ENCODE results near the gene TMTC4. TPM values are rescaled to one million over a fixed set of nuclear protein-coding genes. Genes with fewer than 3 reads are reported as not detected.

Gene TMTC4
- total RNA-seq, 6 experiments from 2014 or later = 4.9 to 9.0 (median 8.0) TPM

DNA sequence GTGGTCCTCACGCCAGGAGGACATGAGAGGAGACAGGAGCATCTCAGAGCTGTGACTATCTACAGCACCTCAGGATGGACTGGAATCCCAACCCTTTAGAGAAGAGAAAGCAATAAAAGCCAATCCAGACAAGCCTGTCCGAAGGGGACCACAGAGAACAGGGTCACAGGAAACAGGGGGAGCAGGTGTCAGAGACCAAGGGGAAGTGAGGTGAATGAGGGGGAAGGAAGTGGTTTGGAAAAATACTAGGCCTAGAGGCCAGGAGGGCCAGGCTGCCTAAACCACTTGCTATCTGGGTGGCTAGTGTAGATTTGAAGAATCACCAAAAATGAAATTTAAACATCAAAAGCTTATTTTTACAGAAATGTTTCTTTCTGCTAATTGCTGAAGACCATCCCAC, 16.2 kb downstream of the TMTC4 start:
- Mint-ChIP-seq H3K27ac (no peak overlapping the region), H3K4me3 (no peak overlapping the region), H3K4me1 (ENCODE audit: low read depth) (no peaks in the 10 kb centered on the region), H3K36me3 (ENCODE audit: low read depth) (peaks cover 6% of the 10 kb centered on the region; the same call in 1 of the 2 replicates), H3K27me3 (ENCODE audit: insufficient read depth) (peaks cover 3% of the 10 kb centered on the region), H3K9me3 (no peaks in the 10 kb centered on the region)
- TF ChIP-seq CTCF (IDR thresholded peaks at IDR 0.05) = no peak
- DNase-seq = no peak

DNA sequence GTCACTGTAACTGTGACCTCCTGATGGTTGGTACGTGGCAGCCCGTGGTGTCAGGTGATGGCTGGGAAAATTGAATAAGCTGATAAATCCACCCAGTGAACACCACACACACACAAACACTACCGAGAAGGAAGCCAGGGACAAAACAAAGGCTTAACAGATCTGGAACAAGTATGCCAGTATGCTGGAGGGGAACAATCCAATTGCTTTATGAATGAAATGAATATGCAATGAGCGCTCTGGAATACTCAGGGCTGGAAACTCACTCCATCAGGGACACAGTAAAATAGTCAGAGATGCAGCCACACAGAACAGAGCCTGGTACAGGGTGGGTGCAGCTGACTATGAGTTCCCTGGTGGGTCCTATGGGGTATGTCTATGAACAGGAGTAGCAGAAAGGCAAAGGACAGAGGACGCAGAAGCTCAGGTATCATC, 16.7 kb downstream of the TMTC4 start:
- Mint-ChIP-seq H3K4me1 (ENCODE audit: low read depth) (no peaks in the 10 kb centered on the region), H3K36me3 (ENCODE audit: low read depth) (peaks cover 6% of the 10 kb centered on the region; the same call in 1 of the 2 replicates), H3K27me3 (ENCODE audit: insufficient read depth) (peaks cover 3% of the 10 kb centered on the region), H3K27ac (no peak overlapping the region), H3K4me3 (no peak overlapping the region), H3K9me3 (no peaks in the 10 kb centered on the region)
- no peak for DNase-seq
- no peak for TF ChIP-seq CTCF (IDR thresholded peaks at IDR 0.05)

DNA sequence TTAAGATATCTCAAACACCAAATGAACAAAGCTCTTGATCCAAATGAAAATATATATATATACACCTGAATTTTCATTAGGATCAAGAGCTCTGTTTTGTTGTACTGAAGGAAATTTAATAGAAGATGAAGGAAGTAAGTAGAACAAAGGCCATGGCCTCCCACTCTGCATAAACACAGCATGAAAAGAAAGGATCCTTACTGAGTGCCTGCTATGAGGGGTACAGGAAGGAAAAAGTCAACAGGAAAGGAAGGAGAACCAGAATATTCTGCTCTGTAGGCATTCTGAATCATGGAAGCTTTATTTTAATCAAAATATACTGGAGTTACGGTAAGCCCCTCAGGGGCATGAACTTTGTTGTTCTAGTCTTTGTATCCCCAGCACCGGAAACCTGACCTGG, 22.1 kb downstream of the TMTC4 start:
- Mint-ChIP-seq H3K4me3 (no peak overlapping the region), H3K9me3 (no peaks in the 10 kb centered on the region), H3K27ac (no peak overlapping the region), H3K27me3 (ENCODE audit: insufficient read depth) (peaks cover 1% of the 10 kb centered on the region; the same call in 1 of the 2 replicates), H3K4me1 (ENCODE audit: low read depth) (no peaks in the 10 kb centered on the region), H3K36me3 (ENCODE audit: low read depth) (no peaks in the 10 kb centered on the region; the same call in 1 of the 2 replicates)
- no peak for TF ChIP-seq CTCF (IDR thresholded peaks at IDR 0.05)
- no peak for DNase-seq

DNA sequence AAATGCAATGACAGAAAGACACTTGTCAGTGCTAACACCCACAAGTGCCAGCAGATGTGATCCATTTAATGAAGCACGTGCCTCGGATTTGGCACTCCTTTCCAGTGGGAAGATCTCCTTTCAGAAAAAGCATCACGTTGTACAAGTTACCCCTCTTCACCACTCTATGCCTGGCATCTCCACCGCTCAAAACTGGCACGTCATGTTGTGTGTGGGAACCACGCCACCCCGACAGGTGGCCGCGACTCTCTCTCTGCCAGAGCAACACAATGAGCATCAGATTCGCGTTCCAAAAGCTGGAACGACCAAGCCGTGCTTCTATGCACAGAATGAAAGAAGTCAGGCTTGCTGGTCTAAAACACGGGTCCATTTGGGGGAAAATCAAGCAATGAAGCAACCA, 24.3 kb downstream of the TMTC4 start:
- Mint-ChIP-seq H3K27ac (no peak overlapping the region), H3K4me1 (ENCODE audit: low read depth) (no peaks in the 10 kb centered on the region), H3K27me3 (ENCODE audit: insufficient read depth) (no peaks in the 10 kb centered on the region; the same call in 1 of the 2 replicates), H3K36me3 (ENCODE audit: low read depth) (no peaks in the 10 kb centered on the region; the same call in 1 of the 2 replicates), H3K9me3 (no peaks in the 10 kb centered on the region), H3K4me3 (no peak overlapping the region)
- DNase-seq = no peak
- no peak for TF ChIP-seq CTCF (IDR thresholded peaks at IDR 0.05)

DNA sequence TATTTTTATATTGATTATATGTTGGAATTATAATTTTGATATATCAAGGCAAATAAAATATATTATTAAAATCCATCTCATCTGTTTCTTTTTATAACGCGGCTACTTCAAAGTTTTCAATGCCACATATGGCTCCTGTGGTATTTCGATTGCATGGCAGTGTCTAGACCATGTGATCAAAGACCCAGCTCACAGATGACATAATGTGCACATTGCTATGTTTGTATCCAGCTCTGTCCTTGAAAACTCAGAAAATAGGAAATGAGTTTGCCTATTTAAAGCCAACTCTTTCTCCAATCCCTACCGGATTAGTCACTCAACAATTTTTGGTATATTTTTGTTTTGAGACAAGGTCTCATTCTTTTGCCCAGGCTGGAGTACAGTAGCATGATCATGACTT, 26.2 kb downstream of the TMTC4 start:
- no peaks in the 10 kb centered on the region for H3K4me1 Mint-ChIP-seq (ENCODE audit: low read depth)
- DNase-seq = no peak
- no peak for TF ChIP-seq CTCF (IDR thresholded peaks at IDR 0.05)
- no peak overlapping the region for H3K27ac Mint-ChIP-seq
- H3K27me3 Mint-ChIP-seq (ENCODE audit: insufficient read depth) = no peaks in the 10 kb centered on the region; the same call in 1 of the 2 replicates
- H3K36me3 Mint-ChIP-seq (ENCODE audit: low read depth) = no peaks in the 10 kb centered on the region
- no peak overlapping the region for H3K4me3 Mint-ChIP-seq
- no peaks in the 10 kb centered on the region for H3K9me3 Mint-ChIP-seq

GRCh38 chr13:100646871-100647270, 27.7 kb downstream of the TMTC4 start:
- no peaks in the 10 kb centered on the region; the same call in 1 of the 2 replicates for H3K27me3 Mint-ChIP-seq (ENCODE audit: insufficient read depth)
- H3K4me1 Mint-ChIP-seq (ENCODE audit: low read depth) = no peaks in the 10 kb centered on the region
- H3K9me3 Mint-ChIP-seq = no peaks in the 10 kb centered on the region
- H3K27ac Mint-ChIP-seq = no peak overlapping the region
- TF ChIP-seq CTCF (IDR thresholded peaks at IDR 0.05) = no peak
- H3K36me3 Mint-ChIP-seq (ENCODE audit: low read depth) = no peaks in the 10 kb centered on the region; the same call in 1 of the 2 replicates
- no peak for DNase-seq
- no peak overlapping the region for H3K4me3 Mint-ChIP-seq

Data from HFFc6 (cell line).